ENCODE measurements around the gene CNR2. TPM values are rescaled to one million over a fixed set of nuclear protein-coding genes. Genes with fewer than 3 reads are reported as not detected.

CNR2 gene
- total RNA-seq, 2 donors from 2014 or later, result not detected

Small RNA genes lying within 50 kb of the gene (microRNA-seq; reads per million reads assigned to microRNA genes)
- 0 reads per million in 2 donors for gene MIR378F

Other genes with a start within 250 kb of the CNR2 start
- gene RPL11, start 221.6 kb downstream of the CNR2 start, total RNA-seq, result 100 to 1,000 TPM; 639 to 683 TPM
- 10 to 100 TPM; 30.0 to 30.2 TPM for gene ELOA, start 169.9 kb downstream of the CNR2 start, total RNA-seq
- gene PITHD1, start 134.9 kb downstream of the CNR2 start, total RNA-seq, result 10 to 100 TPM; 34.9 to 39.6 TPM
- 10 to 100 TPM; 32.3 to 36.4 TPM for gene LYPLA2, start 122.2 kb downstream of the CNR2 start, total RNA-seq
- 10 to 100 TPM in 1 of 2 donors, 1 to 10 TPM in 1; 9.7 to 16.0 TPM for gene GALE, start 112.6 kb downstream of the CNR2 start, total RNA-seq
- gene HMGCL, start 87.9 kb downstream of the CNR2 start, total RNA-seq, result 10 to 100 TPM; 23.1 to 23.4 TPM
- gene FUCA1, start 45.1 kb downstream of the CNR2 start, total RNA-seq, result 10 to 100 TPM; 17.0 to 19.9 TPM
- gene PNRC2, start 46.5 kb upstream of the CNR2 start, total RNA-seq, result 10 to 100 TPM; 84.2 to 89.2 TPM
- 10 to 100 TPM; 49.5 to 59.3 TPM for gene SRSF10, start 67.0 kb upstream of the CNR2 start, total RNA-seq
- 100 to 1,000 TPM; 160 to 224 TPM for gene MYOM3, start 198.8 kb upstream of the CNR2 start, total RNA-seq
- under 1 TPM; 0.09 to 0.26 TPM for gene IL22RA1, start 229.8 kb upstream of the CNR2 start, total RNA-seq

Measured in left cardiac atrium (tissue), 2 donors.